Neural progenitor cell (in vitro differentiated cells): ENCODE data around the gene EFL1. TPM values are rescaled to one million over a fixed set of nuclear protein-coding genes. Genes with fewer than 3 reads are reported as not detected.

Experiments
- DNase-seq: peaks from one replicate; pipeline ENCODE4 v3.0.0-alpha.2; 2016; ENCODE audit warnings: low spot score
- H2AFZ ChIP-seq: fragments of 200-600 bp; sonication (generic); replicated peaks from 2 replicates; pipeline ENCODE4 v1.6.1; 2016; ENCODE audit warnings: antibody characterized with exemption
- H3F3A ChIP-seq: fragments of 200-600 bp; sonication (generic); 2 replicates; pipeline ENCODE4 v1.6.1; 2016; ENCODE audit warnings: antibody characterized with exemption, low read depth
- H3K27ac ChIP-seq: fragments of 200-600 bp; sonication (generic); 2 replicates; pipeline ENCODE4 v1.5.1; 2016; ENCODE audit warnings: mild to moderate bottlenecking
- H3K27me3 ChIP-seq: fragments of 200-600 bp; sonication (generic); 2 replicates; pipeline ENCODE4 v1.6.1; 2016; ENCODE audit warnings: mild to moderate bottlenecking, moderate library complexity
- H3K36me3 ChIP-seq: fragments of 200-600 bp; sonication (generic); 2 replicates; pipeline ENCODE4 v1.5.1; 2016
- H3K4me1 ChIP-seq: fragments of 200-600 bp; sonication (generic); 2 replicates; pipeline ENCODE4 v1.6.1; 2016; ENCODE audit warnings: mixed run types
- H3K4me2 ChIP-seq: fragments of 200-600 bp; sonication (generic); 2 replicates; pipeline ENCODE4 v1.6.1; 2016
- H3K4me3 ChIP-seq: fragments of 200-600 bp; sonication (generic); 2 replicates; pipeline ENCODE4 v1.5.1; 2016
- H3K79me2 ChIP-seq: fragments of 200-600 bp; sonication (generic); 2 replicates; pipeline ENCODE4 v1.6.1; 2016; ENCODE audit warnings: low read depth
- H3K9ac ChIP-seq: fragments of 200-600 bp; sonication (generic); 2 replicates; pipeline ENCODE4 v1.6.1; 2016
- H3K9me3 ChIP-seq: fragments of 200-600 bp; sonication (generic); 2 replicates; pipeline ENCODE4 v1.5.1; 2016; ENCODE audit warnings: low read depth
- H4K20me1 ChIP-seq: fragments of 200-600 bp; sonication (generic); 2 replicates; pipeline ENCODE4 v1.6.1; 2016; ENCODE audit warnings: low read depth
- H3K27ac Mint-ChIP-seq: 3 replicates; pipeline ENCODE4 v1.8.0; 2021; ENCODE audit warnings: mixed read lengths
- H3K27me3 Mint-ChIP-seq: 2 replicates; pipeline ENCODE4 v1.8.0; 2022; ENCODE audit warnings: low read depth, mild to moderate bottlenecking, inconsistent platforms, moderate library complexity, mixed read lengths; ENCODE audit not compliant: insufficient read depth
- H3K36me3 Mint-ChIP-seq: 3 replicates; pipeline ENCODE4 v1.8.0; 2021; ENCODE audit warnings: mixed read lengths
- H3K4me1 Mint-ChIP-seq: 3 replicates; pipeline ENCODE4 v1.8.0; 2021; ENCODE audit warnings: mixed read lengths
- H3K4me3 Mint-ChIP-seq: 3 replicates; pipeline ENCODE4 v1.8.0; 2021; ENCODE audit warnings: mild to moderate bottlenecking, moderate library complexity, mixed read lengths
- H3K9me3 Mint-ChIP-seq: 3 replicates; pipeline ENCODE4 v1.8.0; 2020; ENCODE audit warnings: mixed read lengths
- EZH2 ChIP-seq: fragments of 200-600 bp; sonication (generic); IDR thresholded peaks from 2 replicates; pipeline ENCODE4 v1.6.1; 2017; ENCODE audit warnings: antibody characterized with exemption, mild to moderate bottlenecking, moderate library complexity
- EZH2phosphoT487 ChIP-seq: fragments of 200-600 bp; sonication (generic); IDR thresholded peaks from 2 replicates; pipeline ENCODE4 v1.6.1; 2017; ENCODE audit warnings: antibody characterized with exemption
- total RNA-seq: library from RNA; depleted of rRNA; stranded (reverse); fragments of >200 nt; gene quantifications from 2 replicates; pipeline ENCODE4 v1.2.3, GENCODE V29; 2015; ENCODE audit warnings: low replicate concordance
- TF ChIP-seq, protein P1 (sequence below): fragments of 200-600 bp; sonication (generic); IDR thresholded peaks from 2 replicates; pipeline ENCODE4 v1.5.1; 2017; ENCODE audit warnings: antibody characterized with exemption, mild to moderate bottlenecking

Gene EFL1
- total RNA-seq, 1 donor from 2014 or later: 42.4 TPM

DNA sequence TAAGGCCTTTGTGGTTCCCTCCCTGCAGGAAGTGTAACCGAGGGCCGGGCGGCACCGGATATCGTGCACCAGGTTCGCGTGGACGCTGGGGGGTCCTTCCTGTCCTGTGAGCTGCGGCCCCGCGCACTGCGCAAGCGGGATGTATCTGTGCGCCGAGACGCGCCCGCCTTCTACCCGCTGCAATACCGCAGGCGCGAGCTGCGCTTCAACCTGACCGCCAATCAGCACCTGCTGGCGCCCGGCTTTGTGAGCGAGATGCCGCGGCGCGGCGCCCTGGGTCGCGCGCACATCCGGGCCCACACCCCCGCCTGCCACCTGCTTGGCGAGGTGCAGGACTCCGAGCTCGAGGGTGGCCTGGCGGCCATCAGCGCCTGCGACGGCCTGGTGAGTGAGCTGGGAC, 36.0 kb upstream of the EFL1 start:
- H3K9ac ChIP-seq: no peak overlapping the region
- H3F3A ChIP-seq: no peaks in the 10 kb centered on the region
- H3K4me2 ChIP-seq: no peak overlapping the region
- no peaks in the 10 kb centered on the region for H3K9me3 ChIP-seq
- no peaks in the 10 kb centered on the region for H3K36me3 ChIP-seq
- DNase-seq: no peak
- H3K79me2 ChIP-seq: no peaks in the 10 kb centered on the region
- H3K4me3 Mint-ChIP-seq: no peak overlapping the region
- H3K9me3 Mint-ChIP-seq: no peaks in the 10 kb centered on the region
- H3K36me3 Mint-ChIP-seq: no peaks in the 10 kb centered on the region
- no peak overlapping the region for H2AFZ ChIP-seq
- no peaks in the 10 kb centered on the region for H3K27me3 ChIP-seq
- H3K4me3 ChIP-seq: no peak overlapping the region
- peaks cover 12% of the 10 kb centered on the region for H3K4me1 ChIP-seq
- peaks cover 13% of the 10 kb centered on the region for H3K4me1 Mint-ChIP-seq
- H4K20me1 ChIP-seq: no peaks in the 10 kb centered on the region
- peaks cover 3% of the 10 kb centered on the region for H3K27me3 Mint-ChIP-seq
- no peak overlapping the region for H3K27ac Mint-ChIP-seq
- H3K27ac ChIP-seq: no peak overlapping the region
- TF ChIP-seq EZH2phosphoT487 (no peak), EZH2 (no peak)

DNA sequence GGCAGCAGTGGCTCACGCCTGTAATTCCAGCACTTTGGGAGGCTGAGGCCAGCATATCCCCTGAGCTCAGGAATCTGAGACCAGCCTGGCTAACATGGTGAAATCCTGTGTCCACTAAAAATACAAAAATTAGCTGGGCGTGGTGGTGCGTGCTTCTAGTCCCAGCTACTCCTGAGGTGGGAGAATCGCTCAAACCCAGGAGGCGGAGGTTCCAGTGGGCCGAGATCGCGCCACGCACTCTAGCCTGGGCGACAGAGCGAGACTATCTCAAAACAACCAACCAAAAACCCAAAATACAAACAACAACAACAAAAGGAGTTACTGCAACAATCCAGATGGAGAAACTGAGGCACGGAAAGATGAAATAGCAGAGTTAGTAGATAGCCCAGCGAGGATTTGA, 35.5 kb upstream of the EFL1 start:
- peaks cover 12% of the 10 kb centered on the region for H3K4me1 ChIP-seq
- no peaks in the 10 kb centered on the region for H3K36me3 ChIP-seq
- H3K27me3 Mint-ChIP-seq: peaks cover 3% of the 10 kb centered on the region
- H3F3A ChIP-seq: no peaks in the 10 kb centered on the region
- no peak for DNase-seq
- H3K27ac Mint-ChIP-seq: no peak overlapping the region
- no peak overlapping the region for H3K9ac ChIP-seq
- H3K79me2 ChIP-seq: no peaks in the 10 kb centered on the region
- H3K27me3 ChIP-seq: no peaks in the 10 kb centered on the region
- H3K4me2 ChIP-seq: no peak overlapping the region
- H3K27ac ChIP-seq: no peak overlapping the region
- H2AFZ ChIP-seq: no peak overlapping the region
- H3K4me1 Mint-ChIP-seq: peaks cover 13% of the 10 kb centered on the region
- H3K36me3 Mint-ChIP-seq: no peaks in the 10 kb centered on the region
- H3K9me3 Mint-ChIP-seq: no peaks in the 10 kb centered on the region
- H3K4me3 Mint-ChIP-seq: no peak overlapping the region
- H3K9me3 ChIP-seq: no peaks in the 10 kb centered on the region
- H3K4me3 ChIP-seq: no peak overlapping the region
- H4K20me1 ChIP-seq: no peaks in the 10 kb centered on the region
- TF ChIP-seq EZH2 (no peak), EZH2phosphoT487 (no peak)
- TF ChIP-seq, protein P1, sequence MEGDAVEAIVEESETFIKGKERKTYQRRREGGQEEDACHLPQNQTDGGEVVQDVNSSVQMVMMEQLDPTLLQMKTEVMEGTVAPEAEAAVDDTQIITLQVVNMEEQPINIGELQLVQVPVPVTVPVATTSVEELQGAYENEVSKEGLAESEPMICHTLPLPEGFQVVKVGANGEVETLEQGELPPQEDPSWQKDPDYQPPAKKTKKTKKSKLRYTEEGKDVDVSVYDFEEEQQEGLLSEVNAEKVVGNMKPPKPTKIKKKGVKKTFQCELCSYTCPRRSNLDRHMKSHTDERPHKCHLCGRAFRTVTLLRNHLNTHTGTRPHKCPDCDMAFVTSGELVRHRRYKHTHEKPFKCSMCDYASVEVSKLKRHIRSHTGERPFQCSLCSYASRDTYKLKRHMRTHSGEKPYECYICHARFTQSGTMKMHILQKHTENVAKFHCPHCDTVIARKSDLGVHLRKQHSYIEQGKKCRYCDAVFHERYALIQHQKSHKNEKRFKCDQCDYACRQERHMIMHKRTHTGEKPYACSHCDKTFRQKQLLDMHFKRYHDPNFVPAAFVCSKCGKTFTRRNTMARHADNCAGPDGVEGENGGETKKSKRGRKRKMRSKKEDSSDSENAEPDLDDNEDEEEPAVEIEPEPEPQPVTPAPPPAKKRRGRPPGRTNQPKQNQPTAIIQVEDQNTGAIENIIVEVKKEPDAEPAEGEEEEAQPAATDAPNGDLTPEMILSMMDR: no peak

DNA sequence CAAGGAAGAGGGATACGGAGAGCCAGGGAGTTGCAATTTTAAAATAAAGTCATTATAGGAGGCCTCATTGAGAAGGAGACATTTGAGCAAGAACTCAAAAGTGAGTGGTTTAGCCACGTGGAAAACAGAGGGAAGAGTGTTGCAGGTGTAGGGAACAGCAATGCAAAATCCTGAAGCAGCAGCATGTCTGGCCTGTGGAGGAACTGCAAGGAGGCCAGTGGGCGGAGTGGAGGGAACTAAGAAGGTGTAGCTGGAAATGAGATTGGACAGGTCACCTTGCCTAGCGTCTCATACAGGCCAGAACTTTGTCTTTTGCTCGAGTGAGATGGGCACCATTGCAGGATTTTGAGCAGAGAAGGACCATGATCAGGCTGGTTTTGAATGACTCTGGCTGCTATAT, 35.0 kb upstream of the EFL1 start:
- H3K9ac ChIP-seq: no peak overlapping the region
- DNase-seq: no peak
- no peak overlapping the region for H3K4me3 ChIP-seq
- no peak overlapping the region for H3K27ac Mint-ChIP-seq
- no peak overlapping the region for H2AFZ ChIP-seq
- H3K4me3 Mint-ChIP-seq: no peak overlapping the region
- H4K20me1 ChIP-seq: no peaks in the 10 kb centered on the region
- H3K36me3 ChIP-seq: no peaks in the 10 kb centered on the region
- H3K36me3 Mint-ChIP-seq: no peaks in the 10 kb centered on the region
- H3K4me1 ChIP-seq: peaks cover 12% of the 10 kb centered on the region
- no peaks in the 10 kb centered on the region for H3K27me3 ChIP-seq
- no peak overlapping the region for H3K4me2 ChIP-seq
- TF ChIP-seq EZH2 (no peak), EZH2phosphoT487 (no peak)
- TF ChIP-seq, protein P1: no peak
- no peaks in the 10 kb centered on the region for H3F3A ChIP-seq
- H3K4me1 Mint-ChIP-seq: peaks cover 13% of the 10 kb centered on the region
- no peaks in the 10 kb centered on the region for H3K9me3 ChIP-seq
- no peak overlapping the region for H3K27ac ChIP-seq
- no peaks in the 10 kb centered on the region for H3K9me3 Mint-ChIP-seq
- H3K27me3 Mint-ChIP-seq: peaks cover 3% of the 10 kb centered on the region
- no peaks in the 10 kb centered on the region for H3K79me2 ChIP-seq

DNA sequence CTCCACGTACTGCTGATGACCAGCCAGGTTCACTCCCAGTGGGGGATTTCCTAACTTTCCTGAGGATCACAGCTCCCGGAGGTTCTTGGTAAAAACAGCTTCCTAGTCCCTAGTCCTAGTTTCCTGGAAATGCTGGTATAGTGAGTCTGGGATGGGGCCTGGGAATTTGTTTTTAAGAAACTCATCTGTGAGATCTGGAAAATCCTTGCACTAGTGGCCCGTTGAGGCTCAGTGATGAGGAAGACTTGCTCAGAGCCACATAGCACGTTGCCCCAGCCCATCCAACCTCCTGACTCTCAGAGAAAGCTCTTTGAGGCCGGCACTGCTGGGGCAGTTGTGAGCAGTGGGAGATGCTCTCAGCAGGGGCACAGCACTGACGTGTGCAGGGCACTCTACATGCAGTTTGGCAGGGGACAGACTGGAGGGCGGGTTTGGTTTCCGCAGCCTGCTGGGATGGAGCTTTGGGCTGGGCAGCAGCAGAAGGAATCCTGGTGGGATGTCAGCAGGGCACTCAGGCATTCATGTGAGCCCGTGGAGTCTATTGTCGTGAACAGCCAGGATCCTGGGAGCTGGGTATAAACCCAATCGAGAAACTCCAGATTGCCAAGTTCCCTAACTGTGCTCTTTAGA, 31.6 kb upstream of the EFL1 start:
- H3K27me3 Mint-ChIP-seq: peaks cover 3% of the 10 kb centered on the region
- H4K20me1 ChIP-seq: no peaks in the 10 kb centered on the region
- peaks cover 2% of the 10 kb centered on the region for H3K9me3 Mint-ChIP-seq
- no peaks in the 10 kb centered on the region for H3K9me3 ChIP-seq
- DNase-seq: peak; percentile 18
- no peak overlapping the region for H3K27ac ChIP-seq
- H3K36me3 Mint-ChIP-seq: no peaks in the 10 kb centered on the region
- peak overlapping the region; percentile 41 for H3K4me2 ChIP-seq
- no peak overlapping the region for H3K4me3 Mint-ChIP-seq
- no peaks in the 10 kb centered on the region for H3K36me3 ChIP-seq
- no peaks in the 10 kb centered on the region for H3K27me3 ChIP-seq
- H3F3A ChIP-seq: no peaks in the 10 kb centered on the region
- peak overlapping the region; percentile 33 for H3K27ac Mint-ChIP-seq
- no peak overlapping the region for H3K9ac ChIP-seq
- H3K79me2 ChIP-seq: no peaks in the 10 kb centered on the region
- TF ChIP-seq EZH2 (no peak), EZH2phosphoT487 (no peak)
- TF ChIP-seq, protein P1: no peak
- H3K4me3 ChIP-seq: no peak overlapping the region
- H2AFZ ChIP-seq: peak overlapping the region; percentile 89
- H3K4me1 Mint-ChIP-seq: peaks cover 9% of the 10 kb centered on the region
- peaks cover 12% of the 10 kb centered on the region for H3K4me1 ChIP-seq
